ENCODE data around the gene KRT15. TPM values are rescaled to one million over a fixed set of nuclear protein-coding genes. Genes with fewer than 3 reads are reported as not detected.

The KRT15 gene
- total and polyA plus RNA-seq, 10 of the 15 experiments (the other 5 are each of a cell fraction or from before 2014, with no cell fraction given), result 0.06 to 0.17 TPM; not detected in 8

GRCh38 chr17:41516147-41516829, 2.4 kb downstream of the KRT15 start:
- FAIRE-seq, result no peak
- intact Hi-C loops (cut with micrococcal nuclease; ENCODE audit: unreplicated experiment), result no loop called here

GRCh38 chr17:41513168-41513547, 5.5 kb downstream of the KRT15 start:
- H3K4me1 ChIP-seq (ENCODE audit: control insufficient read depth, insufficient read depth, low read length), result no peaks in the 10 kb centered on the region
- H3K27me3 ChIP-seq (replicated peaks in 1 of 2; ENCODE audit: control insufficient read depth in 2 of 2, insufficient read depth in 2 of 2, low read length in 1 of 2), result peaks cover 2 to 4% of the 10 kb centered on the region in 2 experiments; a peak in 2 of 4 replicates
- H3K36me3 ChIP-seq (ENCODE audit: control insufficient read depth in 2 of 2, insufficient read depth in 2 of 2, low read length in 1 of 2), result no peaks in the 10 kb centered on the region
- DNase-seq (ENCODE audit: low read depth, low spot score) (no peak), FAIRE-seq (no peak), ATAC-seq (no peak)
- ChIA-PET CTCF (no interaction called here), POLR2A (no interaction called here), SMC1A (ENCODE audit: uncharacterized antibody, unreplicated experiment) (no interaction called here), RAD21 (ENCODE audit: unreplicated experiment) (no interaction called here)
- H2AFZ ChIP-seq (ENCODE audit: control insufficient read depth, low read depth, low read length), result no peak overlapping the region
- no TSS peak for BruUV-seq (replicated peaks)
- WGBS (ENCODE audit: insufficient coverage, insufficient replicate concordance, low lambda C conversion rate, missing lambda C conversion rate), result 25% methylated on average over 5 of the region's 5 CpGs
- no peaks in the 10 kb centered on the region for H3K9me3 ChIP-seq (replicated peaks; ENCODE audit: control insufficient read depth, insufficient read depth, low read length)
- intact Hi-C loops (cut with micrococcal nuclease; ENCODE audit: unreplicated experiment), result no loop called here
- H4K20me1 ChIP-seq (ENCODE audit: control insufficient read depth, insufficient read depth), result no peaks in the 10 kb centered on the region
- no peak overlapping the region for H3K4me2 ChIP-seq (ENCODE audit: control insufficient read depth, insufficient read depth)
- no peak overlapping the region for H3K9ac ChIP-seq (ENCODE audit: control insufficient read depth, insufficient read depth, low read length)
- H3K4me3 ChIP-seq, result no peak overlapping the region
- in situ Hi-C loops (cut with MboI), result no loop called here
- no peak overlapping the region for H3K27ac ChIP-seq (ENCODE audit: control insufficient read depth, insufficient read depth)
- no peaks in the 10 kb centered on the region for H3K79me2 ChIP-seq (ENCODE audit: control insufficient read depth, insufficient read depth, low read length)
- TF ChIP-seq CEBPZ (IDR thresholded peaks at IDR 0.05; ENCODE audit: low read depth, low read length) (no peak), RAD51 (IDR thresholded peaks at IDR 0.05) (no peak), MTA2 (IDR thresholded peaks at IDR 0.05; ENCODE audit: low read depth) (no peak), NRF1 (conservative IDR thresholded peaks at IDR 0.05; ENCODE audit: low read depth, low read length) (no peak)
- TF ChIP-seq, protein P1, sequence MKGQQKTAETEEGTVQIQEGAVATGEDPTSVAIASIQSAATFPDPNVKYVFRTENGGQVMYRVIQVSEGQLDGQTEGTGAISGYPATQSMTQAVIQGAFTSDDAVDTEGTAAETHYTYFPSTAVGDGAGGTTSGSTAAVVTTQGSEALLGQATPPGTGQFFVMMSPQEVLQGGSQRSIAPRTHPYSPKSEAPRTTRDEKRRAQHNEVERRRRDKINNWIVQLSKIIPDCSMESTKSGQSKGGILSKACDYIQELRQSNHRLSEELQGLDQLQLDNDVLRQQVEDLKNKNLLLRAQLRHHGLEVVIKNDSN (IDR thresholded peaks at IDR 0.05; ENCODE audit: borderline replicate concordance, extremely low read length, insufficient read depth, low read depth, low read length), result no peak
- TF ChIP-seq, protein P2, sequence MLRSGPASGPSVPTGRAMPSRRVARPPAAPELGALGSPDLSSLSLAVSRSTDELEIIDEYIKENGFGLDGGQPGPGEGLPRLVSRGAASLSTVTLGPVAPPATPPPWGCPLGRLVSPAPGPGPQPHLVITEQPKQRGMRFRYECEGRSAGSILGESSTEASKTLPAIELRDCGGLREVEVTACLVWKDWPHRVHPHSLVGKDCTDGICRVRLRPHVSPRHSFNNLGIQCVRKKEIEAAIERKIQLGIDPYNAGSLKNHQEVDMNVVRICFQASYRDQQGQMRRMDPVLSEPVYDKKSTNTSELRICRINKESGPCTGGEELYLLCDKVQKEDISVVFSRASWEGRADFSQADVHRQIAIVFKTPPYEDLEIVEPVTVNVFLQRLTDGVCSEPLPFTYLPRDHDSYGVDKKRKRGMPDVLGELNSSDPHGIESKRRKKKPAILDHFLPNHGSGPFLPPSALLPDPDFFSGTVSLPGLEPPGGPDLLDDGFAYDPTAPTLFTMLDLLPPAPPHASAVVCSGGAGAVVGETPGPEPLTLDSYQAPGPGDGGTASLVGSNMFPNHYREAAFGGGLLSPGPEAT (IDR thresholded peaks at IDR 0.05; ENCODE audit: low read depth), result no peak

More at GRCh38 chr17:41516147-41516829, 2.4 kb downstream of the KRT15 start:
- Histone ChIP-seq H3K4me2 (ENCODE audit: control insufficient read depth, insufficient read depth) (no peak overlapping the region), H3K36me3 (ENCODE audit: control insufficient read depth in 2 of 2, insufficient read depth in 2 of 2, low read length in 1 of 2) (no peaks in the 10 kb centered on the region), H3K79me2 (ENCODE audit: control insufficient read depth, insufficient read depth, low read length) (no peaks in the 10 kb centered on the region), H3K4me3 (no peak overlapping the region), H2AFZ (ENCODE audit: control insufficient read depth, low read depth, low read length) (no peak overlapping the region), H3K4me1 (ENCODE audit: control insufficient read depth, insufficient read depth, low read length) (no peaks in the 10 kb centered on the region), H3K27me3 (replicated peaks in 1 of 2; ENCODE audit: control insufficient read depth in 2 of 2, insufficient read depth in 2 of 2, low read length in 1 of 2) (no peaks in the 10 kb centered on the region; a peak in 2 of 4 replicates), H3K9ac (ENCODE audit: control insufficient read depth, insufficient read depth, low read length) (no peak overlapping the region), H4K20me1 (ENCODE audit: control insufficient read depth, insufficient read depth) (no peaks in the 10 kb centered on the region), H3K9me3 (replicated peaks; ENCODE audit: control insufficient read depth, insufficient read depth, low read length) (no peaks in the 10 kb centered on the region), H3K27ac (ENCODE audit: control insufficient read depth, insufficient read depth) (no peak overlapping the region)
- BruUV-seq (replicated peaks), result no TSS peak
- no peak for ATAC-seq
- in situ Hi-C loops (cut with MboI), result no loop called here
- no peak for DNase-seq (ENCODE audit: low read depth, low spot score)
- ChIA-PET RAD21 (ENCODE audit: unreplicated experiment) (no interaction called here), POLR2A (interaction anchor here (0.5 kb wide), 1 partner anchor 10 kb away, joined by 3 read pairs; no protein-coding TSS in a partner anchor), CTCF (interaction anchor here (1.5 kb wide), 1 partner anchor 33 kb away, joined by 4 read pairs; no protein-coding TSS in a partner anchor), SMC1A (ENCODE audit: uncharacterized antibody, unreplicated experiment) (no interaction called here)
- TF ChIP-seq ETV6 (conservative IDR thresholded peaks at IDR 0.05 in 1 of 2, IDR thresholded peaks at IDR 0.05 in 1 of 2; ENCODE audit: borderline replicate concordance in 1 of 2, low read depth in 1 of 2) (no peak), KDM1A (IDR thresholded peaks at IDR 0.05; ENCODE audit: borderline replicate concordance) (no peak), HDGF (IDR thresholded peaks at IDR 0.05) (no peak)
- WGBS (ENCODE audit: insufficient coverage, insufficient replicate concordance, low lambda C conversion rate, missing lambda C conversion rate), result 30% methylated on average over 13 of the region's 14 CpGs

All from GM12878 (cell line).